SK-N-SH treated with all-trans-retinoic acid at 6 μM for 48 hours (cell line): ENCODE measurements around the gene RHBDL1.

ENCODE experiments used
- ARNTL ChIP-seq: fragments of 450-650 bp; formaldehyde crosslinking; IDR thresholded peaks from 2 replicates; pipeline ENCODE4 v1.5.0; 2020; ENCODE audit warnings: low read depth, mild to moderate bottlenecking, moderate library complexity, borderline replicate concordance
- ESRRG ChIP-seq: fragments of 250-450 bp; sonication (Bioruptor Pico); IDR thresholded peaks from 2 replicates; pipeline ENCODE4 v1.6.1; 2021; ENCODE audit warnings: mild to moderate bottlenecking
- OSR1 ChIP-seq: fragments of 250-450 bp; sonication (Bioruptor Pico); IDR thresholded peaks from 2 replicates; pipeline ENCODE4 v1.8.0; 2022; ENCODE audit warnings: moderate library complexity, mild to moderate bottlenecking, inconsistent platforms
- PATZ1 ChIP-seq: fragments of 250-450 bp; sonication (Bioruptor Pico); IDR thresholded peaks from 2 replicates; pipeline ENCODE4 v1.8.0; 2020; ENCODE audit warnings: mild to moderate bottlenecking, moderate library complexity, borderline replicate concordance
- PPARA ChIP-seq: fragments of 250-450 bp; sonication (Bioruptor Pico); IDR thresholded peaks from 2 replicates; pipeline ENCODE4 v1.5.0; 2020; ENCODE audit warnings: mild to moderate bottlenecking, borderline replicate concordance
- RARB ChIP-seq: fragments of 250-450 bp; sonication (Bioruptor Pico); IDR thresholded peaks from 2 replicates; pipeline ENCODE4 v1.8.0; 2021; ENCODE audit warnings: mild to moderate bottlenecking, moderate library complexity
- SNAI2 ChIP-seq: fragments of 250-450 bp; sonication (Bioruptor Pico); IDR thresholded peaks from 2 replicates; pipeline ENCODE4 v1.5.0; 2020; ENCODE audit warnings: mild to moderate bottlenecking, moderate library complexity
- TCF4 ChIP-seq: fragments of 250-450 bp; sonication (Bioruptor Pico); IDR thresholded peaks from 2 replicates; pipeline ENCODE4 v1.8.0; 2021; ENCODE audit warnings: mild to moderate bottlenecking, moderate library complexity, borderline replicate concordance
- TOX ChIP-seq: fragments of 250-450 bp; sonication (Bioruptor Pico); IDR thresholded peaks from 2 replicates; pipeline ENCODE4 v1.8.0; 2021; ENCODE audit warnings: mild to moderate bottlenecking, moderate library complexity, borderline replicate concordance
- TSHZ2 ChIP-seq: fragments of 250-450 bp; sonication (Bioruptor Pico); IDR thresholded peaks from 2 replicates; pipeline ENCODE4 v1.5.0; 2020; ENCODE audit warnings: mild to moderate bottlenecking, moderate library complexity
- ZFP3 ChIP-seq: fragments of 250-450 bp; sonication (Bioruptor Pico); IDR thresholded peaks from 2 replicates; pipeline ENCODE4 v1.5.0; 2020; ENCODE audit warnings: mild to moderate bottlenecking, moderate library complexity
- ZFP30 ChIP-seq: fragments of 450-650 bp; formaldehyde crosslinking; IDR thresholded peaks from 2 replicates; pipeline ENCODE4 v1.5.0; 2022; ENCODE audit warnings: mild to moderate bottlenecking, moderate library complexity
- ZNF70 ChIP-seq: fragments of 450-650 bp; formaldehyde crosslinking; IDR thresholded peaks from 2 replicates; pipeline ENCODE4 v1.5.0; 2020; ENCODE audit warnings: mild to moderate bottlenecking, moderate library complexity
- ZNF8 ChIP-seq: fragments of 450-650 bp; formaldehyde crosslinking; IDR thresholded peaks from 2 replicates; pipeline ENCODE4 v1.5.0; 2020; ENCODE audit warnings: mild to moderate bottlenecking, moderate library complexity

GRCh38 chr16:711084-711483 is 35.6 kb downstream of the RHBDL1 start:
- TF ChIP-seq TOX (CRISPR knock-in tag) (no peak), ZNF70 (CRISPR knock-in tag) (no peak), PATZ1 (CRISPR knock-in tag) (no peak), OSR1 (CRISPR knock-in tag) (no peak), ESRRG (CRISPR knock-in tag) (no peak), TCF4 (CRISPR knock-in tag) (no peak), ZNF8 (CRISPR knock-in tag) (no peak), ZFP30 (no peak), RARB (CRISPR knock-in tag) (no peak), ARNTL (CRISPR knock-in tag) (no peak), ZFP3 (CRISPR knock-in tag) (no peak), TSHZ2 (CRISPR knock-in tag) (no peak), PPARA (CRISPR knock-in tag) (no peak), SNAI2 (CRISPR knock-in tag) (no peak)
